T-helper 1 cell treated with Interleukin-12 subunit alpha and Interleukin-12 subunit beta and Interleukin-4 antibody, amounts not matched to agents 30 μg/mL and 1 μg/mL, for 36 hours (primary cell): Measurements from ENCODE around the gene CD4.
"Not testable (repeated sequence)": the region's sequence is repeated elsewhere in the genome, so short reads cannot be mapped to it uniquely, and the experiment has no call there.

Source experiments
- H3K27ac Mint-ChIP-seq: one replicate; pipeline ENCODE4 v1.8.0; 2021; ENCODE audit warnings: mild to moderate bottlenecking, mixed read lengths
- H3K27me3 Mint-ChIP-seq: one replicate; pipeline ENCODE4 v1.8.0; 2021; ENCODE audit warnings: low read depth, mixed read lengths
- H3K36me3 Mint-ChIP-seq: one replicate; pipeline ENCODE4 v1.8.0; 2021; ENCODE audit warnings: low read depth, mixed read lengths
- H3K4me1 Mint-ChIP-seq: one replicate; pipeline ENCODE4 v1.8.0; 2021; ENCODE audit warnings: low read depth, mixed read lengths
- H3K4me3 Mint-ChIP-seq: one replicate; pipeline ENCODE4 v1.8.0; 2021; ENCODE audit warnings: mild to moderate bottlenecking, moderate library complexity, mixed read lengths
- H3K9me3 Mint-ChIP-seq: one replicate; pipeline ENCODE4 v1.8.0; 2021; ENCODE audit warnings: mixed read lengths

The CD4 gene

DNA sequence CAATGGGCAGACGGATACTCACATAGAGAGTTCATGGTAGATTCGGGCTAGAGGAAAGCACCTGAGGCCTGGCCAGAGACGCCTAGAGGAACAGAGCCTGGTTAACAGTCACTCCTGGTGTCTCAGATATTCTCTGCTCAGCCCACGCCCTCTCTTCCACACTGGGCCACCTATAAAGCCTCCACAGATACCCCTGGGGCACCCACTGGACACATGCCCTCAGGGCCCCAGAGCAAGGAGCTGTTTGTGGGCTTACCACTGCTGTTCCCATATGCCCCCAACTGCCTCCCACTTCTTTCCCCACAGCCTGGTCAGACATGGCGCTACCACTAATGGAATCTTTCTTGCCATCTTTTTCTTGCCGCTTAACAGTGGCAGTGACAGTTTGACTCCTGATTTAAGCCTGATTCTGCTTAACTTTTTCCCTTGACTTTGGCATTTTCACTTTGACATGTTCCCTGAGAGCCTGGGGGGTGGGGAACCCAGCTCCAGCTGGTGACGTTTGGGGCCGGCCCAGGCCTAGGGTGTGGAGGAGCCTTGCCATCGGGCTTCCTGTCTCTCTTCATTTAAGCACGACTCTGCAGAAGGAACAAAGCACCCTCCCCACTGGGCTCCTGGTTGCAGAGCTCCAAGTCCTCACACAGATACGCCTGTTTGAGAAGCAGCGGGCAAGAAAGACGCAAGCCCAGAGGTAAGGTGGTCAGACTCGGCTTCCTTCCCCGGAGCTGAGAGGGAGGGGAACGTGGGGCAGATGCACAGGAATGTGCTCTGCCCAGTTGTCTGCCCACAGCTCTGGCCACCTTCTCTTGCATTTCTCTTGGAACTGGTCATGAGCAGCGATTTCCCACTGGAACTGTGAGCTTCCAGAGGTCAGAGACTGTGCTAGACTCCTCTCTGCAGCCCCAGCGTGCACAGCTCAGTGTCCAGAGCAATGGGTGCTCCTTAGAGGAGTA, at the start of gene CD4:
CD4 (plus strand) TSS at position 557 of the 953 bp plus-strand sequence. CDS start 10,611 bp downstream, outside the sequence.
- Mint-ChIP-seq H3K27me3 (no peaks in the 10 kb centered on the region), H3K36me3 (peaks cover 15% of the 10 kb centered on the region), H3K27ac (peak within 1 kb of the TSS; percentile 95), H3K4me3 (peak within 1 kb of the TSS; percentile 100), H3K4me1 (peaks cover 52% of the 10 kb centered on the region), H3K9me3 (no peaks in the 10 kb centered on the region)

DNA sequence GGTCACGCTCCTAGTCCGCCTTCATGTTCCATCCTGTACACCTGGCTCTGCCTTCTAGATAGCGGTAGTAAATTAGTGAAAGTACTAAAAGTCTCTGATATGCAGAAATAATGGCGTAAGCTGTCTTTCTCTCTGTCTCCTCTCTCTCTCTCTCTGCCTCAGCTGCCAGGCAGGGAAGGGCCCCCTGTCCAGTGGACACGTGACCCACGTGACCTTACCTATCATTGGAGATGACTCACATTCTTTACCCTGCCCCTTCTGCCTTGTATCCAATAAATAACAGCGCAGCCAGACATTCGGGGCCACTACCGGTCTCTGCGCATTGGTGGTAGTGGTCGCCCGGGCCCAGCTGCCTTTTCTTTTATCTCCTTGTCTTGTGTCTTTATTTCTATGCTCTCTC, 47.2 kb upstream of the CD4 start:
- H3K9me3 Mint-ChIP-seq, H3K27ac Mint-ChIP-seq, H3K27me3 Mint-ChIP-seq, H3K4me3 Mint-ChIP-seq: not testable (repeated sequence)
- Mint-ChIP-seq H3K4me1 (peaks cover 21% of the 10 kb centered on the region), H3K36me3 (peaks cover 11% of the 10 kb centered on the region)

DNA sequence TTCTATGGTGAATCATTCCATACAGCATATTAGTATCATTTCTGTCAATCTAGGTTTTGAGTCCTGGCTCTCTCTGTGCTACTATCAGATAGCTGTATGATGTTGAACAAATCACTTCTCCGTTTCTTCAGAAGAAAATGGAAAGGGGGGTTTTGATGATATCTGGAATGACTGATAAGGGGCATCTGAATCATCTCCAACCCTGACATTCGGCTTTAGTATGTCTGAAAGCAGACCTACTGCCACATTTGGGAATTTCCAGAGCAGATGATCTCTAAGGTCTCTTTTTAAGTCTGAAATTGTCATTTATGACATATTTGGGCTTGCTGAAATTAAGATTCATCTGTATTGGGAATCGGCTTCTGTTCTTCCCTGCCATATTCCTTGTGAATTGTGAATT, 46.5 kb upstream of the CD4 start:
- Mint-ChIP-seq H3K36me3 (peaks cover 18% of the 10 kb centered on the region), H3K27me3 (no peaks in the 10 kb centered on the region), H3K27ac (no peak overlapping the region), H3K9me3 (peaks cover 3% of the 10 kb centered on the region), H3K4me3 (no peak overlapping the region), H3K4me1 (peaks cover 21% of the 10 kb centered on the region)

DNA sequence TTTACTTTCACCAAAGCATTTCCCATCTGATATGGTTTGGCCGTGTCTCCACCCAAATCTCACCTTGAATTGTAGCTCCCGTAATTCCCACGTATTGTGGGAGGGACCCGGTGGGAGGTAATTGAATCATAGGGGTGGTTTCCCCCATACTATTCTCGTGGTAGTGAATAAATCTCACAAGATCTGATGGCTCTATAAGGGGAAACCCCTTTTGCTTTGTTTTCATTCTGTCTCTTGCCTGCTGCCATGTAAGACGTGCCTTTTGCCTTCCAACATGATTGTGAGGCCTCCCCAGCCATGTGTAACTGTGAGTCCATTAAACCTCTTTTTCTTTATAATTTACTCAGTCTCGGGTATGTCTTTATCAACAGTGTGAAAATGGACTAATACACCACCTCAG, 46.0 kb upstream of the CD4 start:
- H3K9me3 Mint-ChIP-seq, H3K27ac Mint-ChIP-seq, H3K27me3 Mint-ChIP-seq, H3K4me3 Mint-ChIP-seq: not testable (repeated sequence)
- peaks cover 21% of the 10 kb centered on the region for H3K4me1 Mint-ChIP-seq
- peaks cover 23% of the 10 kb centered on the region for H3K36me3 Mint-ChIP-seq

DNA sequence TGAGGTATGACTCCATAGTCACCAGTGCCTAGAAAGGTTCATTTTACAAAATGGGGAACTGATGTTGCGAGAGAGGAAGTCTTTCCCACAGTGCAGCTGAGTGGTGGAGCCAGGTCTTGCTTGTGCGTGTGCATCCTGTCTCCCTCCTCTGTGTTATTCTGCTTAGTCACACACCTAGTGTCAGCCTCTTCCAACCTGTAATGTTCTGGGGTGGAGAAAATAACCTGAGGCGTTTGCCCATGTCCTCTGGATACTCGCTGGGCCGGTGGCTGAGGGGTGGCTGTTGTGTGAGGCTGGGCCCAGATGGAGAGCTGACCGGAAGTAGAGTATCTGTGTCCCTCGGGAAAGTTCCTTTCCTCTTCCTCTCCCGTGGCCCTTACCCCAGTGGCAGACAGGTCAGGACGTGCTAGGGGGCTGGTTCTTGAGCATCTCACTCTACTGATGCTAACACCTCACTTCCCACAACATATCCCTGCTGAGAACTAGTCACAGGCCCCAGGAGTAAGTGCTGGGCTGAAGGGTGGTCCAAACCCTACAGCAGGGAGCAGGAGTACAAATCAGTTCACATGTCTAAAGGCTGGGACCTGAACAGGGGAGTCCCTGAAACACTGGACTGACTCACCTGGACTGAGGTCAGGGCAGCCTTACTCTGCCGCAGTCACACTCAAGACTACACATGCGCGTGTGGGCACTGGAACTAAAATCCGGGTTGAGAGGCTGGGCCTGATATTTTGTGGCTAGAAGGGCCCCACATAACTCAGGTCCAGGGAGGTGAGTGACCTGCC, 43.4 kb upstream of the CD4 start:
- peak overlapping the region; percentile 47 for H3K4me3 Mint-ChIP-seq
- H3K9me3 Mint-ChIP-seq, result peaks cover 3% of the 10 kb centered on the region
- peaks cover 35% of the 10 kb centered on the region for H3K36me3 Mint-ChIP-seq
- peak overlapping the region; percentile 95 for H3K27ac Mint-ChIP-seq
- peaks cover 25% of the 10 kb centered on the region for H3K4me1 Mint-ChIP-seq
- no peaks in the 10 kb centered on the region for H3K27me3 Mint-ChIP-seq

DNA sequence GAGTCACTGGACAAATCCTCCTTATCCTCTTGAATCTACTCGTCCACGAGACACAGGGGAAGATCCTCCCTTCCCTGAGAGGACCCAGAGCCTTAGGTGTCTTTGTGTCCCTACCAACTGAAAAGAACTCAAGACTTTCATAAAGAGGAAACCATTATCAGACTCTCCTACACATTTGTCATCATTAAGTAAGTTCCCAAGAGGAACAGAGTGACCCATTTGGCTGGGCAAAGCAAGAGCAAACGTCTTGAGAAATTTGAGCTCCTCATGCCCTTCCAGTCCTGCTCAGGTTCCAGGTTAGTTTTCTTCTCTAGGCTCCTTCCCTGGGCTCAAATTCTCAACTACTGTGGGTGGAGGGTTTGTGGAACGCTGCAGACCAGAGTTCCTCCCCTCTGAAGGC, 42.1 kb upstream of the CD4 start:
- H3K36me3 Mint-ChIP-seq, result peaks cover 40% of the 10 kb centered on the region

DNA sequence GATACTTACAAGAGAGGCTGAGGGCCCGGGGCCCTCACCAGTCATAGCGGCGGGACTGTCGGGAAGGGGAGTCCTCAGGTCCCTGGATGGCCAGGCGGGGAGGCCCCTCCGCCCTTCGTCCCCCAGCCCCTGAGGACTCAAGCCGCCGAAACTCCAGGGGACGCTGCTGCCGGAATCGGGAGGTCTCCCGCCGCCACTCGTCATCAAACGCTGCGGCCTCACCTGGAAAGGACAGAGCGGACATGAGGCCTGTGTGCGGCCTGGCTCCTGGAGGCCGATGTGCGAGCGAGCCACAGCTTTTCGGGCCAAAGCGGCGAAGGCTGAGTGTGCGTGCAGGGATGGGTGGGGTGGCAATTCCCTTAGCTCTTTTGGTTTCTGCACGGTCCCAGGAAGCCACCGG, 40.6 kb upstream of the CD4 start:
- H3K4me3 Mint-ChIP-seq, result no peak overlapping the region
- no peak overlapping the region for H3K27ac Mint-ChIP-seq
- no peaks in the 10 kb centered on the region for H3K27me3 Mint-ChIP-seq
- peaks cover 42% of the 10 kb centered on the region for H3K36me3 Mint-ChIP-seq
- H3K4me1 Mint-ChIP-seq, result peaks cover 34% of the 10 kb centered on the region
- H3K9me3 Mint-ChIP-seq, result no peaks in the 10 kb centered on the region

More for the DNA sequence above, 42.1 kb upstream of the CD4 start:
- peak overlapping the region; percentile 79 for H3K27ac Mint-ChIP-seq
- peaks cover 34% of the 10 kb centered on the region for H3K4me1 Mint-ChIP-seq
- H3K4me3 Mint-ChIP-seq, result no peak overlapping the region
- H3K27me3 Mint-ChIP-seq, result no peaks in the 10 kb centered on the region
- peaks cover 3% of the 10 kb centered on the region for H3K9me3 Mint-ChIP-seq

DNA sequence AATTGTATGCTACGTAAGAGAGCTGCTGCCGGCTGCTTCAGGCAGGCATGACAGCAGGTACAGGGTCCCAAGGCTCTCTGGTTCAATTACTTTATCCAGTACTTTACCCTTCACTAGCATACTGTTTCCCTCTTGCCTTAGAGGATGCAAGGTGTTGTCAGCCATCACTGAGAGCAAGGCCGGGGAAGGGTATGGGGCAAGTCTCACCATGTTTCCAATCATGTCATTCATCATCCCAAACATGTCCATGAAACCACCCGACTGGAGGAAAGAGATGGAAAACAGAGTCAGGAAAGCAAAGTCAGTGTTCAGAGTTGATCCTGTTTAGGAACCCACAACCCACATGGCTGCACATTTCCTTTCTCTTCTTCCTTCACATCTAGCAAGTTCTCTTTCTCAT, 38.8 kb upstream of the CD4 start:
- Mint-ChIP-seq H3K4me3 (no peak overlapping the region), H3K27me3 (no peaks in the 10 kb centered on the region), H3K36me3 (peaks cover 35% of the 10 kb centered on the region), H3K9me3 (no peaks in the 10 kb centered on the region), H3K27ac (no peak overlapping the region), H3K4me1 (peaks cover 34% of the 10 kb centered on the region)

DNA sequence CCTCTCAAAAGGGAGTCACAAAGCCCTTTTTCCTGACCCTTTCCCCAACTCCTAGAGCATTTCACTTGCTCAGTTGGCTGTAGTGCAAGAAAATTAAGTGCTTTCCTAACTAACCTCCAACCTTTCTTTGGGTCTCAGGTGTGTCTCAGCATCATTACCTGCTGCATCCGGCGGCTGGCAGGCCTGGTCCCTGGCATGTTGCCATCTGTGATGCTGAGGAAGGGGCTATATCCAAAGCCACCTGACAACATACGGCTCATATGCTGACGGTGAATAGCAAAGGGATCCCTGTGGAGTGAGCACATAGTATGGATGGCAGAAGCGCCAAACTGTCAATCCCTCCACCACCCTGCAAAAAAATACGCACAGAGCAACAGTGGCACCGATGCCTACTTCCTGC, 37.6 kb upstream of the CD4 start:
- peak overlapping the region; percentile 69 for H3K27ac Mint-ChIP-seq
- peaks cover 31% of the 10 kb centered on the region for H3K36me3 Mint-ChIP-seq
- peaks cover 25% of the 10 kb centered on the region for H3K4me1 Mint-ChIP-seq
- H3K4me3 Mint-ChIP-seq, result peak overlapping the region; percentile 93
- H3K9me3 Mint-ChIP-seq, result no peaks in the 10 kb centered on the region
- no peaks in the 10 kb centered on the region for H3K27me3 Mint-ChIP-seq

DNA sequence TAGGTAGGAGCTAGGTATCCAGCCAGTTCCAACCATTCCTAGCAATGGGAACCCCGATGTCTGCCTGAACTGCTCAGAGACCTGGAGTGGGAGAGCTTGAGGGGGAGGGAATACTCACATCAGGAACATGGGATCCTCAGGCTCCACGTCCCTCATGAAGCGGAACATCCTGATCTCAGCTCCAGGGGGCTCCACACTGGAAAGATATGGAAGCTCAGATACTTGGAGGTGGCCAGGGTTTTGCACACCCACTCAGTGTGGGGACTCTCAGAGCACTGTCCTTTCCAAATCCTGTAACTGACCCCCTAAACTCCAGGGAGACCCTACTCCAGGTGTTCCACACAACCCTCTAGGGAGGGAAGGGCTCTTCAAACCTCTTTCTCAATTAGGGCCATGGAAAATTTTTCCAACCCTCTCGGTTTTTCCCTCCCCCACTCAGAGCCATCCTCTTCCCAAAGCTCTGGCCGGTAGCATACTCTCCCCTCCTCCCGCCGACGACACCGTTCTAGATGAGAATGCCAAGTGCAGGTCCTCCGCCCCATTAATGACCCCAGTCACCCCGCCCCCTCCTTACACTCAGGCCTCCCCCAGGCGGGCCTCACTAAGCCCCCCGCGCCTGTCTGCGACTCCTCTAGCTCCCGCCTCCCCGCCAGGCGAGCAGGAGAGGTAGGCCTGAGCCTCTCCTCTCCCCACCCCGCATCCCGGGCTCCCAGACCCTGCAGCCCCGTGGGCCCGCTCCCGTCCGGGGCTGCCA, 37.0 kb upstream of the CD4 start:
- H3K27me3 Mint-ChIP-seq, result no peaks in the 10 kb centered on the region
- H3K27ac Mint-ChIP-seq, result peak overlapping the region; percentile 96
- peak overlapping the region; percentile 93 for H3K4me3 Mint-ChIP-seq
- no peaks in the 10 kb centered on the region for H3K9me3 Mint-ChIP-seq
- peaks cover 29% of the 10 kb centered on the region for H3K4me1 Mint-ChIP-seq
- peaks cover 29% of the 10 kb centered on the region for H3K36me3 Mint-ChIP-seq

DNA sequence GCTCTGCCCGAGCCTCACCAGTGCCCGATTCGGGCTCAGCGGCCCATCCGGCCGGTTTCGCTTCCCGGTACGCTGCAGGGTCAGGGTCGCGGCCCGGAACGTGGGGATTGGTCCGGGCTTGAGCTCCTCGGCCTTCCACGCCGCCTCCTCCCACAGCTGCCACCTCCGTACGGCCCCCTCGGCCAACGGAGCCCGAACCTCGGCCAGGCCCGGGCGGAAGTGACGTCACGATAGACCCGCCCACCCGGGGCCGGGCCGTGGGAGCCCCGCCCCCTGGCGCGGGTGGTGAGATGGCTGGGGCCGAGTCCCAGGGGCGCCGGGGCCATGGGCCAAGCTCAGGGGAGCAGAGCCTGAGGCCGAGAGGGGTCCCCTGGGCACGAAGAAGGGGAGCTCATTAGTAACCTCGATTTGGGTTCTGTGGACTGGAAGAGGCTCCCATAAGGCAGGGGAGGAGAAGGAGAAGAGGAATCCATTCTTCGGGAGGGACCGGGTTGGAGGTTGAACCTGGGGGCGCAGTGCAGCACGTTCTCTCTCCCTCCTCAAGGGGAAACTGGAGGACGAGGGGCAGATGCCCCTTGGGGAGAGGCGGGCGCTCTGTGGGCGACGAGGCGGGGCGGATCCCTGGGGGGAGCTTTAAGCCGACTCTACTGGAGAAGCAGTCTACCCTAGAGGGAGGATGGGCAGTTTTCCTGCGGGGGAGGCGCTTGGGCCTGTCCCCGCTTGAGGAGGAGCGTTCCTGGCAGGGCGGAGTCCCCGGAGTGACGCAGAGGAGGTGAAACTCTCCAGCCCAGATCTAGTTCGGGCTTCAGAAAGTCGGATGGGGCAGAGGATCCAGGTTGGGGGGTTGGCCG, 36.2 kb upstream of the CD4 start, which contains the start of gene MLF2:
MLF2 (minus strand) TSS at position 221 of the 851 bp plus-strand sequence. CDS start 807 bp downstream, outside the sequence.
- H3K27me3 Mint-ChIP-seq, result no peaks in the 10 kb centered on the region
- H3K27ac Mint-ChIP-seq, result peak within 1 kb of the TSS; percentile 96
- H3K9me3 Mint-ChIP-seq, result no peaks in the 10 kb centered on the region
- H3K4me3 Mint-ChIP-seq, result peak within 1 kb of the TSS; percentile 93
- peaks cover 30% of the 10 kb centered on the region for H3K4me1 Mint-ChIP-seq
- H3K36me3 Mint-ChIP-seq, result peaks cover 21% of the 10 kb centered on the region

DNA sequence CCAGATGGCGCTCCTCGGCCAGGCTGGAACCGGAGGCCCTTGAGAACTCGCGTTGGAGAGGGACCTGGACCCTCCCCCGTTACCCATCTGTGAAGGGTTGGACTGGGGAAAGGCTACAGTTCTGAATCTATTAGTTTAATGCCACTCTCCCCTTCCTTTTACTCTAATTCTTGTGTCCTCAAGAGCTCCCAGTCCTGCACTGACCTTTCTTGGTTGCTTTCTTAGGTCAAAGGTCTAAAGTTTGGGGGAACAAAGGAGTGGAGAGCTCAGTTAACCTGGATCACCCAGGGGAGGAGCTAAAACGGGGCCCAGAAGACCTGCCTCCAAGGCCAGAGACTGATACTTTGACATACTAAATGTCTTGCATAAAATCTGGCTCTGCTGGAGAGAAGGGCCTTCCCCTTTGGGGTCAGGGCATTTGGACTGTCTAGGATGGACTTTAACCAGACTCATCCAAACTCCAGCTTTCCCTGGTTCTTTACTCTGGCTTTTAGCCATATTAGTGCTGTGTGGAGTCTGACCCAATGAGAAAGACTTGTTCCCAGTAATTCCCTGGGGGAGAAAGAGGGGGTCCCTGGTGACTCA, 35.5 kb upstream of the CD4 start:
- Mint-ChIP-seq H3K4me3 (peak overlapping the region; percentile 93), H3K9me3 (no peaks in the 10 kb centered on the region), H3K36me3 (peaks cover 17% of the 10 kb centered on the region), H3K27me3 (no peaks in the 10 kb centered on the region), H3K27ac (peak overlapping the region; percentile 96), H3K4me1 (peaks cover 36% of the 10 kb centered on the region)

DNA sequence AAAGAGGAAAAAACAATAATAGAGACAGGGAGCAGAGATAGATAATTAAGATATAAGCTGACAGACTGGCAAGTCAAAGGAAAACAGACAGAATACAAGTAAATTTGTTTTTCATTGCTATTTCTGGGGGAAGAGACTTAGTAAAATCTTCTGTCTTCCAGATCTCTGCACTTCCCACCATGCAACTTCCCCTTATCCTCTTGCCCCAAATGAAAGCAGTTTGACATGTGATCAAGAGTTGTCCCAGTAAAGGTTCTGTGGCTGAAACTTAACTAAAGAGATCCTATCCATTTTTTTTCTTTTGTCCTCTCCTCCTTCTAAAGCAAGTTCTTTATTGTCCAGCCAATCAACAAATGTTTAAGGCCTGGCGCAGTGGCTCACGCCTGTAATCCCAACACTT, 34.9 kb upstream of the CD4 start:
- Mint-ChIP-seq H3K27me3 (no peaks in the 10 kb centered on the region), H3K36me3 (peaks cover 13% of the 10 kb centered on the region), H3K27ac (peak overlapping the region; percentile 33), H3K4me1 (peaks cover 36% of the 10 kb centered on the region), H3K9me3 (no peaks in the 10 kb centered on the region), H3K4me3 (no peak overlapping the region)
